HepG2 (cell line): ENCODE data around the gene CEP250. TPM values are rescaled to one million over a fixed set of nuclear protein-coding genes. Genes with fewer than 3 reads are reported as not detected.

ENCODE experiments used
- ETV5 ChIP-seq: IDR thresholded peaks from 2 replicates; pipeline ENCODE4 v1.6.1; 2018; ENCODE audit warnings: missing biosample characterization, missing genetic modification reagents, inconsistent platforms, borderline replicate concordance
- HNRNPLL ChIP-seq: fragments of 200-400 bp; formaldehyde crosslinking; IDR thresholded peaks from 2 replicates; pipeline ENCODE4 v1.6.1; 2017; ENCODE audit warnings: mild to moderate bottlenecking, low read depth, low read length; ENCODE audit not compliant: poor library complexity, severe bottlenecking
- KDM3A ChIP-seq: IDR thresholded peaks from 2 replicates; pipeline ENCODE4 v1.6.1; 2018; ENCODE audit warnings: low read depth, missing compliant biosample characterization
- KLF11 ChIP-seq: IDR thresholded peaks from 2 replicates; pipeline ENCODE4 v1.6.1; 2016; ENCODE audit warnings: missing compliant biosample characterization
- MLLT10 ChIP-seq: sonication (generic); formaldehyde crosslinking; IDR thresholded peaks from 2 replicates; pipeline ENCODE4 v1.4.0; 2020; ENCODE audit warnings: missing genetic modification reagents
- NFKBIZ ChIP-seq: IDR thresholded peaks from 2 replicates; pipeline ENCODE4 v1.6.1; 2018; ENCODE audit warnings: missing genetic modification reagents, missing compliant biosample characterization
- PCBP1 ChIP-seq: fragments of 200-400 bp; formaldehyde crosslinking; IDR thresholded peaks from 2 replicates; pipeline ENCODE4 v1.6.1; 2017; ENCODE audit warnings: mild to moderate bottlenecking, low read depth, low read length, borderline replicate concordance
- SMAD1 ChIP-seq: sonication (generic); formaldehyde crosslinking; IDR thresholded peaks from 2 replicates; pipeline ENCODE4 v1.4.0; 2020; ENCODE audit warnings: missing genetic modification reagents, low read depth, mild to moderate bottlenecking, borderline replicate concordance
- ZFX ChIP-seq: sonication (generic); formaldehyde crosslinking; IDR thresholded peaks from 2 replicates; pipeline ENCODE4 v1.4.0; 2020; ENCODE audit warnings: mild to moderate bottlenecking, low read depth, missing genetic modification reagents, moderate library complexity
- ZMAT3 ChIP-seq: sonication (generic); formaldehyde crosslinking; conservative IDR thresholded peaks from 2 replicates; pipeline ENCODE4 v1.7.0; 2021; ENCODE audit warnings: missing genetic modification reagents
- ZNF333 ChIP-seq: sonication (generic); formaldehyde crosslinking; IDR thresholded peaks from 2 replicates; pipeline ENCODE4 v1.4.0; 2020; ENCODE audit warnings: mild to moderate bottlenecking, missing genetic modification reagents, borderline replicate concordance
- ZNF362 ChIP-seq: sonication (generic); formaldehyde crosslinking; IDR thresholded peaks from 2 replicates; pipeline ENCODE4 v1.4.0; 2020; ENCODE audit warnings: missing genetic modification reagents, mild to moderate bottlenecking, borderline replicate concordance
- ZNF484 ChIP-seq: sonication (generic); formaldehyde crosslinking; IDR thresholded peaks from 2 replicates; pipeline ENCODE4 v1.5.1; 2020; ENCODE audit warnings: mild to moderate bottlenecking, low read depth, missing genetic modification reagents, borderline replicate concordance
- ZNF530 ChIP-seq: sonication (generic); formaldehyde crosslinking; IDR thresholded peaks from 2 replicates; pipeline ENCODE4 v1.5.0; 2020; ENCODE audit warnings: low read depth, mild to moderate bottlenecking, missing genetic modification reagents
- polyA plus RNA-seq, 8 experiments: library from polyadenylated mRNA; depleted of rRNA in 3 of 8; stranded (reverse) in 7 of 8; unstranded in 1 of 8; fragments of >200 nt; fragmentation: Illumina TruSeq in 4 of 8; extraction: Trizol in 4 of 8; gene quantifications; 2 replicates each; pipeline versions ENCODE4 v1.2.1 to v1.2.3, GENCODE V29; 2011 to 2016; ENCODE audit warnings: low read depth in 4 of 8, missing spikeins in 1 of 8, mixed read lengths in 1 of 8; ENCODE audit not compliant: insufficient read depth in 1 of 8
- total RNA-seq, 5 experiments: library from RNA; depleted of rRNA; stranded (reverse); fragments of >200 nt; fragmentation: Illumina TruSeq; extraction: Trizol; gene quantifications; 2 replicates each; pipeline ENCODE4 v1.2.3, GENCODE V29; 2016; ENCODE audit warnings: low read depth in 1 of 5
- TF ChIP-seq, protein P1 (sequence below): sonication (generic); formaldehyde crosslinking; IDR thresholded peaks from 2 replicates; pipeline ENCODE4 v1.8.0; 2022; ENCODE audit warnings: missing genetic modification reagents, mild to moderate bottlenecking, moderate library complexity, borderline replicate concordance
- TF ChIP-seq, protein P2 (sequence below): IDR thresholded peaks from 2 replicates; pipeline ENCODE4 v1.6.1; 2016; ENCODE audit warnings: control low read depth
- TF ChIP-seq, protein P3 (sequence below): sonication (generic); formaldehyde crosslinking; IDR thresholded peaks from 2 replicates; pipeline ENCODE4 v1.4.0; 2020; ENCODE audit warnings: missing genetic modification reagents
- TF ChIP-seq, protein P4 (sequence below): IDR thresholded peaks from 2 replicates; pipeline ENCODE4 v1.6.1; 2016; ENCODE audit warnings: mild to moderate bottlenecking, missing biosample characterization, missing genetic modification reagents
- TF ChIP-seq, protein P5 (sequence below): IDR thresholded peaks from 2 replicates; pipeline ENCODE4 v1.6.1; 2016; ENCODE audit warnings: missing biosample characterization, missing genetic modification reagents, low read depth

Gene CEP250
- total and polyA plus RNA-seq, 2 of the 13 experiments (the other 11 are each of a cell fraction or from before 2014, with no cell fraction given): 28.8 to 55.3 TPM

DNA sequence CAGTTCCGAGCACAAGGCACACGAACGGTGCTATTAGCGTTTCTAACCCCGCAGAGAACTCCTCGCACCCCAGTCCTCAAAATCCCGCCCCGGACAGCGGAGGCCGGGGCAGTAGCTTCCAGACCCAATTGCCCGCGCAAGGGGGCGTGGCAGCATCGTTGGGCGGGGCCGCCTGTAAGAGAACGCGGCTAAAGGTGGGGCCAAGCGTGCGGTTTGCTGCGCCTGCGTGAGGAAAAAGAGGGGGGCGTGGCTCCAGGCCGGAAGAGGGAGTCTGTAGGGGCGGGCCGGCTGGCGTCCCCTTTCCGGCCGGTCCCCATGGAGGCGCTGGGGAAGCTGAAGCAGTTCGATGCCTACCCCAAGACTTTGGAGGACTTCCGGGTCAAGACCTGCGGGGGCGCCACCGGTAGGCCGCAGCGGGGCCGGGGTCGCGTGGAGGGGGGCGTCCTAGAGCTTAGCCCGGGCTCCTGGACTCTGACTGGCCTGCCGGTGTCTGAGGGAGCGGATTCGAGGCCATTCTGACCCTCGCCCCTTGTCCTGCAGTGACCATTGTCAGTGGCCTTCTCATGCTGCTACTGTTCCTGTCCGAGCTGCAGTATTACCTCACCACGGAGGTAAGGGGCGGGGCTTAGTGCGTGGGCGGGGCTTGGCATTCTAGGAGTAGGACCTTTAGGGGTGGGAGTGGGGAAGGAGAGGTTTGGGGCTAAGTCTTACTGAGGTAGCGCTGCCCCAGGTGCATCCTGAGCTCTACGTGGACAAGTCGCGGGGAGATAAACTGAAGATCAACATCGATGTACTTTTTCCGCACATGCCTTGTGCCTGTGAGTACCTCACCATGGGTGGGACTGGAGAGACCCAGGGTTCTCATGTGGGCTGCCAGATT lies 86.6 kb downstream of the CEP250 start, which contains the start of gene ERGIC3 (continued):
- TF ChIP-seq ZNF484 (CRISPR knock-in tag): no peak; the same call in 1 of the 2 replicates
- TF ChIP-seq KLF11 (CRISPR knock-in tag): peak; percentile 23; the same call in 1 of the 2 replicates
- peak; percentile 45; the same call in 1 of the 2 replicates for TF ChIP-seq ZMAT3
- TF ChIP-seq, protein P1, sequence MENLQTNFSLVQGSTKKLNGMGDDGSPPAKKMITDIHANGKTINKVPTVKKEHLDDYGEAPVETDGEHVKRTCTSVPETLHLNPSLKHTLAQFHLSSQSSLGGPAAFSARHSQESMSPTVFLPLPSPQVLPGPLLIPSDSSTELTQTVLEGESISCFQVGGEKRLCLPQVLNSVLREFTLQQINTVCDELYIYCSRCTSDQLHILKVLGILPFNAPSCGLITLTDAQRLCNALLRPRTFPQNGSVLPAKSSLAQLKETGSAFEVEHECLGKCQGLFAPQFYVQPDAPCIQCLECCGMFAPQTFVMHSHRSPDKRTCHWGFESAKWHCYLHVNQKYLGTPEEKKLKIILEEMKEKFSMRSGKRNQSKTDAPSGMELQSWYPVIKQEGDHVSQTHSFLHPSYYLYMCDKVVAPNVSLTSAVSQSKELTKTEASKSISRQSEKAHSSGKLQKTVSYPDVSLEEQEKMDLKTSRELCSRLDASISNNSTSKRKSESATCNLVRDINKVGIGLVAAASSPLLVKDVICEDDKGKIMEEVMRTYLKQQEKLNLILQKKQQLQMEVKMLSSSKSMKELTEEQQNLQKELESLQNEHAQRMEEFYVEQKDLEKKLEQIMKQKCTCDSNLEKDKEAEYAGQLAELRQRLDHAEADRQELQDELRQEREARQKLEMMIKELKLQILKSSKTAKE (CRISPR knock-in tag): no peak
- TF ChIP-seq, protein P2, sequence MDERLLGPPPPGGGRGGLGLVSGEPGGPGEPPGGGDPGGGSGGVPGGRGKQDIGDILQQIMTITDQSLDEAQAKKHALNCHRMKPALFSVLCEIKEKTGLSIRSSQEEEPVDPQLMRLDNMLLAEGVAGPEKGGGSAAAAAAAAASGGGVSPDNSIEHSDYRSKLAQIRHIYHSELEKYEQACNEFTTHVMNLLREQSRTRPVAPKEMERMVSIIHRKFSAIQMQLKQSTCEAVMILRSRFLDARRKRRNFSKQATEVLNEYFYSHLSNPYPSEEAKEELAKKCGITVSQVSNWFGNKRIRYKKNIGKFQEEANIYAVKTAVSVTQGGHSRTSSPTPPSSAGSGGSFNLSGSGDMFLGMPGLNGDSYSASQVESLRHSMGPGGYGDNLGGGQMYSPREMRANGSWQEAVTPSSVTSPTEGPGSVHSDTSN (CRISPR knock-in tag): no peak
- peak; percentile 99 for TF ChIP-seq ZFX (CRISPR knock-in tag)
- TF ChIP-seq, protein P3, sequence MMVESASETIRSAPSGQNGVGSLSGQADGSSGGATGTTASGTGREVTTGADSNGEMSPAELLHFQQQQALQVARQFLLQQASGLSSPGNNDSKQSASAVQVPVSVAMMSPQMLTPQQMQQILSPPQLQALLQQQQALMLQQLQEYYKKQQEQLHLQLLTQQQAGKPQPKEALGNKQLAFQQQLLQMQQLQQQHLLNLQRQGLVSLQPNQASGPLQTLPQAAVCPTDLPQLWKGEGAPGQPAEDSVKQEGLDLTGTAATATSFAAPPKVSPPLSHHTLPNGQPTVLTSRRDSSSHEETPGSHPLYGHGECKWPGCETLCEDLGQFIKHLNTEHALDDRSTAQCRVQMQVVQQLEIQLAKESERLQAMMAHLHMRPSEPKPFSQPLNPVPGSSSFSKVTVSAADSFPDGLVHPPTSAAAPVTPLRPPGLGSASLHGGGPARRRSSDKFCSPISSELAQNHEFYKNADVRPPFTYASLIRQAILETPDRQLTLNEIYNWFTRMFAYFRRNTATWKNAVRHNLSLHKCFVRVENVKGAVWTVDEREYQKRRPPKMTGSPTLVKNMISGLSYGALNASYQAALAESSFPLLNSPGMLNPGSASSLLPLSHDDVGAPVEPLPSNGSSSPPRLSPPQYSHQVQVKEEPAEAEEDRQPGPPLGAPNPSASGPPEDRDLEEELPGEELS: peak; percentile 44
- TF ChIP-seq ZNF362 (CRISPR knock-in tag): no peak; the same call in 1 of the 2 replicates
- TF ChIP-seq, protein P4, sequence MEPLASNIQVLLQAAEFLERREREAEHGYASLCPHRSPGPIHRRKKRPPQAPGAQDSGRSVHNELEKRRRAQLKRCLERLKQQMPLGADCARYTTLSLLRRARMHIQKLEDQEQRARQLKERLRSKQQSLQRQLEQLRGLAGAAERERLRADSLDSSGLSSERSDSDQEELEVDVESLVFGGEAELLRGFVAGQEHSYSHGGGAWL (CRISPR knock-in tag): peak; percentile 94
- peak; percentile 89 for TF ChIP-seq ETV5 (CRISPR knock-in tag)
- TF ChIP-seq ZNF333: no peak; the same call in 1 of the 2 replicates
- TF ChIP-seq MLLT10 (CRISPR knock-in tag): no peak
- TF ChIP-seq ZNF530 (CRISPR knock-in tag): no peak
- TF ChIP-seq PCBP1: no peak
- TF ChIP-seq KDM3A (CRISPR knock-in tag): peak; percentile 82; the same call in 1 of the 2 replicates
- TF ChIP-seq NFKBIZ (CRISPR knock-in tag): peak; percentile 52; the same call in 1 of the 2 replicates
- TF ChIP-seq HNRNPLL: peak; percentile 86
- no peak; the same call in 1 of the 2 replicates for TF ChIP-seq SMAD1 (CRISPR knock-in tag)
- TF ChIP-seq, protein P5, sequence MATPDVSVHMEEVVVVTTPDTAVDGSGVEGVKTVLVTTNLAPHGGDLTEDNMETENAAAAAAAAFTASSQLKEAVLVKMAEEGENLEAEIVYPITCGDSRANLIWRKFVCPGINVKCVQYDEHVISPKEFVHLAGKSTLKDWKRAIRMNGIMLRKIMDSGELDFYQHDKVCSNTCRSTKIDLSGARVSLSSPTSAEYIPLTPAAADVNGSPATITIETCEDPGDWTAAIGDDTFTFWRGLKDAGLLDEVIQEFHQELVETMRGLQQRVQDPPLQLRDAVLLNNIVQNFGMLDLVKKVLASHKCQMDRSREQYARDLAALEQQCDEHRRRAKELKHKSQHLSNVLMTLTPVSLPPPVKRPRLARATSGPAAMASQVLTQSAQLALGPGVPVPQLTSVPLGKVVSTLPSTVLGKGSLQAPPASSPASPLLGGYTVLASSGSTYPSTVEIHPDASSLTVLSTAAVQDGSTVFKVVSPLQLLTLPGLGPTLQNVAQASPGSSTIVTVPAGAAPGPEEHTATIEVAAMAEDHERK (CRISPR knock-in tag): no peak
